HL-60 (cell line): ENCODE data around the gene TP53AIP1.

ENCODE experiments used
- DNase-seq, 2 experiments: peaks; one replicate each; pipeline ENCODE4 v3.0.0-alpha.2; 2010 to 2020; ENCODE audit warnings: low read depth in 1 of 2, low spot score in 1 of 2
- H3K27ac ChIP-seq: fragments of 250-450 bp; sonication (Bioruptor Pico); replicated peaks from 2 replicates; pipeline ENCODE4 v1.5.1; 2020; ENCODE audit warnings: mild to moderate bottlenecking, moderate library complexity
- H3K27me3 ChIP-seq: fragments of 250-450 bp; sonication (Bioruptor Pico); 2 replicates; pipeline ENCODE4 v1.5.1; 2021; ENCODE audit warnings: mild to moderate bottlenecking, moderate library complexity; ENCODE audit not compliant: insufficient read depth, poor library complexity, severe bottlenecking
- H3K4me3 ChIP-seq: replicated peaks from 2 replicates; pipeline ENCODE4 v1.5.1; 2011; ENCODE audit warnings: mild to moderate bottlenecking, control low read depth, low read length; ENCODE audit not compliant: insufficient read depth
- GABPA ChIP-seq: IDR thresholded peaks from 2 replicates; pipeline ENCODE4 v1.6.1; 2012; ENCODE audit warnings: low read depth
- POLR2AphosphoS5 ChIP-seq: IDR thresholded peaks from 2 replicates; pipeline ENCODE4 v1.6.1; 2012; ENCODE audit warnings: low read depth
- SPI1 ChIP-seq: IDR thresholded peaks from 2 replicates; pipeline ENCODE4 v1.6.1; 2012; ENCODE audit warnings: low read depth, mild to moderate bottlenecking, borderline replicate concordance
- TF ChIP-seq, protein P1 (sequence below): IDR thresholded peaks from one replicate; pipeline ENCODE4 v1.5.1; 2011; ENCODE audit warnings: low read length, control low read depth, inconsistent platforms; ENCODE audit not compliant: insufficient read depth
- TF ChIP-seq, protein P2 (sequence below): IDR thresholded peaks from 2 replicates; pipeline ENCODE4 v1.6.1; 2012; ENCODE audit warnings: low read depth; ENCODE audit not compliant: insufficient replicate concordance

The TP53AIP1 gene

GRCh38 chr11:128941573-128942271 lies 949 bp downstream of the TP53AIP1 start:
- no peak for DNase-seq
- Histone ChIP-seq H3K4me3 (no peak overlapping the region), H3K27ac (no peak overlapping the region), H3K27me3 (no peaks in the 10 kb centered on the region)
- TF ChIP-seq, protein P1, sequence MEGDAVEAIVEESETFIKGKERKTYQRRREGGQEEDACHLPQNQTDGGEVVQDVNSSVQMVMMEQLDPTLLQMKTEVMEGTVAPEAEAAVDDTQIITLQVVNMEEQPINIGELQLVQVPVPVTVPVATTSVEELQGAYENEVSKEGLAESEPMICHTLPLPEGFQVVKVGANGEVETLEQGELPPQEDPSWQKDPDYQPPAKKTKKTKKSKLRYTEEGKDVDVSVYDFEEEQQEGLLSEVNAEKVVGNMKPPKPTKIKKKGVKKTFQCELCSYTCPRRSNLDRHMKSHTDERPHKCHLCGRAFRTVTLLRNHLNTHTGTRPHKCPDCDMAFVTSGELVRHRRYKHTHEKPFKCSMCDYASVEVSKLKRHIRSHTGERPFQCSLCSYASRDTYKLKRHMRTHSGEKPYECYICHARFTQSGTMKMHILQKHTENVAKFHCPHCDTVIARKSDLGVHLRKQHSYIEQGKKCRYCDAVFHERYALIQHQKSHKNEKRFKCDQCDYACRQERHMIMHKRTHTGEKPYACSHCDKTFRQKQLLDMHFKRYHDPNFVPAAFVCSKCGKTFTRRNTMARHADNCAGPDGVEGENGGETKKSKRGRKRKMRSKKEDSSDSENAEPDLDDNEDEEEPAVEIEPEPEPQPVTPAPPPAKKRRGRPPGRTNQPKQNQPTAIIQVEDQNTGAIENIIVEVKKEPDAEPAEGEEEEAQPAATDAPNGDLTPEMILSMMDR = no peak
- no peak for TF ChIP-seq POLR2AphosphoS5
- TF ChIP-seq, protein P2, sequence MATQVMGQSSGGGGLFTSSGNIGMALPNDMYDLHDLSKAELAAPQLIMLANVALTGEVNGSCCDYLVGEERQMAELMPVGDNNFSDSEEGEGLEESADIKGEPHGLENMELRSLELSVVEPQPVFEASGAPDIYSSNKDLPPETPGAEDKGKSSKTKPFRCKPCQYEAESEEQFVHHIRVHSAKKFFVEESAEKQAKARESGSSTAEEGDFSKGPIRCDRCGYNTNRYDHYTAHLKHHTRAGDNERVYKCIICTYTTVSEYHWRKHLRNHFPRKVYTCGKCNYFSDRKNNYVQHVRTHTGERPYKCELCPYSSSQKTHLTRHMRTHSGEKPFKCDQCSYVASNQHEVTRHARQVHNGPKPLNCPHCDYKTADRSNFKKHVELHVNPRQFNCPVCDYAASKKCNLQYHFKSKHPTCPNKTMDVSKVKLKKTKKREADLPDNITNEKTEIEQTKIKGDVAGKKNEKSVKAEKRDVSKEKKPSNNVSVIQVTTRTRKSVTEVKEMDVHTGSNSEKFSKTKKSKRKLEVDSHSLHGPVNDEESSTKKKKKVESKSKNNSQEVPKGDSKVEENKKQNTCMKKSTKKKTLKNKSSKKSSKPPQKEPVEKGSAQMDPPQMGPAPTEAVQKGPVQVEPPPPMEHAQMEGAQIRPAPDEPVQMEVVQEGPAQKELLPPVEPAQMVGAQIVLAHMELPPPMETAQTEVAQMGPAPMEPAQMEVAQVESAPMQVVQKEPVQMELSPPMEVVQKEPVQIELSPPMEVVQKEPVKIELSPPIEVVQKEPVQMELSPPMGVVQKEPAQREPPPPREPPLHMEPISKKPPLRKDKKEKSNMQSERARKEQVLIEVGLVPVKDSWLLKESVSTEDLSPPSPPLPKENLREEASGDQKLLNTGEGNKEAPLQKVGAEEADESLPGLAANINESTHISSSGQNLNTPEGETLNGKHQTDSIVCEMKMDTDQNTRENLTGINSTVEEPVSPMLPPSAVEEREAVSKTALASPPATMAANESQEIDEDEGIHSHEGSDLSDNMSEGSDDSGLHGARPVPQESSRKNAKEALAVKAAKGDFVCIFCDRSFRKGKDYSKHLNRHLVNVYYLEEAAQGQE = no peak
- TF ChIP-seq SPI1 = no peak
- no peak for TF ChIP-seq GABPA

DNA sequence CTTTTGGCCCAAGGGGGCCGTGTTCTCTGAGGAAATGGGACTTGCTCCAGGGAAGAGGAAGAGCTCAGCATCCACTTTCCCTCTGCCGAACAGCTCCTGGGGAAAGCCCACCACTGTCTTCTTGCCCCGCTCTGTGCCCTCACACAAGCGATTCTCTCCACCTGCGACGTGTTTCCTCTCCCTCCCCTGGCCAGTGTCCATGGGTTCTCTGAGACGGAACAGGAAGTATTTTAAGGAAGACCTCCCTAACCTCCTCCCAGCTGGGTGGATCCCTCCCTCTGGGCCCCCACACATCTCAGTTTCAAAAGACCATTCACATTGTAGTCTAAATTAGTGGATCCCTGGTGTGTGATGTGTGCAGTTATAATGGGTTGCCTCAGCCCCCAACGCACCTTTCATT lies 1.6 kb downstream of the TP53AIP1 start:
- H3K4me3 ChIP-seq = no peak overlapping the region
- TF ChIP-seq, protein P1 = no peak
- TF ChIP-seq, protein P2 = no peak
- TF ChIP-seq SPI1 = no peak
- TF ChIP-seq POLR2AphosphoS5 = no peak
- TF ChIP-seq GABPA = no peak
- no peak for DNase-seq
- no peak overlapping the region for H3K27ac ChIP-seq
- no peaks in the 10 kb centered on the region for H3K27me3 ChIP-seq

- DNase-seq = no peak
- H3K27ac ChIP-seq = no peak overlapping the region
- no peak for TF ChIP-seq POLR2AphosphoS5
- no peak for TF ChIP-seq SPI1
- TF ChIP-seq, protein P2 = no peak
- no peak for TF ChIP-seq GABPA
- TF ChIP-seq, protein P1 = no peak
- no peak overlapping the region for H3K4me3 ChIP-seq
- no peaks in the 10 kb centered on the region for H3K27me3 ChIP-seq
These were observed 2.1 kb downstream of the TP53AIP1 start for GRCh38 chr11:128940603-128941002.
